NT2/D1 (cell line): ENCODE measurements around the gene MMD.
A peak's percentile ranks its signal among the peaks of the same experiment; 100 is the strongest.
"Not testable (repeated sequence)": the region's sequence is repeated elsewhere in the genome, so short reads cannot be mapped to it uniquely, and the experiment has no call there.

Source experiments
- DNase-seq: peaks from one replicate; pipeline ENCODE4 v3.0.0-alpha.2; 2011; ENCODE audit warnings: low read depth, low spot score
- H3K27me3 ChIP-seq: 2 replicates; pipeline ENCODE4 v1.6.0; 2011; ENCODE audit warnings: mild to moderate bottlenecking; ENCODE audit not compliant: insufficient read length, insufficient read depth
- H3K36me3 ChIP-seq: 2 replicates; pipeline ENCODE4 v1.6.1; 2011; ENCODE audit warnings: mild to moderate bottlenecking, low read length, mixed read lengths; ENCODE audit not compliant: insufficient read depth, insufficient read length
- H3K4me1 ChIP-seq: 2 replicates; pipeline ENCODE4 v1.5.1; 2011; ENCODE audit not compliant: insufficient read depth, insufficient read length
- H3K4me3 ChIP-seq: 2 replicates; pipeline ENCODE4 v1.5.1; 2011; ENCODE audit warnings: low read depth; ENCODE audit not compliant: insufficient read length
- H3K9ac ChIP-seq: 2 replicates; pipeline ENCODE4 v1.6.0; 2011; ENCODE audit warnings: low read depth; ENCODE audit not compliant: insufficient read length
- H3K9me3 ChIP-seq: 2 replicates; pipeline ENCODE4 v1.5.1; 2011; ENCODE audit warnings: mild to moderate bottlenecking, low read length; ENCODE audit not compliant: insufficient read depth
- SUZ12 ChIP-seq: IDR thresholded peaks from 2 replicates; pipeline ENCODE4 v1.6.1; 2011; ENCODE audit not compliant: insufficient read length, insufficient read depth; ENCODE audit errors: extremely low read depth
- YY1 ChIP-seq: IDR thresholded peaks from 2 replicates; pipeline ENCODE4 v1.6.1; 2011; ENCODE audit not compliant: insufficient read length, insufficient read depth
- ZNF274 ChIP-seq: IDR thresholded peaks from 2 replicates; pipeline ENCODE4 v1.6.1; 2011; ENCODE audit warnings: mild to moderate bottlenecking, low read depth, low read length

The MMD gene, protein sequence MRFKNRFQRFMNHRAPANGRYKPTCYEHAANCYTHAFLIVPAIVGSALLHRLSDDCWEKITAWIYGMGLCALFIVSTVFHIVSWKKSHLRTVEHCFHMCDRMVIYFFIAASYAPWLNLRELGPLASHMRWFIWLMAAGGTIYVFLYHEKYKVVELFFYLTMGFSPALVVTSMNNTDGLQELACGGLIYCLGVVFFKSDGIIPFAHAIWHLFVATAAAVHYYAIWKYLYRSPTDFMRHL

DNA sequence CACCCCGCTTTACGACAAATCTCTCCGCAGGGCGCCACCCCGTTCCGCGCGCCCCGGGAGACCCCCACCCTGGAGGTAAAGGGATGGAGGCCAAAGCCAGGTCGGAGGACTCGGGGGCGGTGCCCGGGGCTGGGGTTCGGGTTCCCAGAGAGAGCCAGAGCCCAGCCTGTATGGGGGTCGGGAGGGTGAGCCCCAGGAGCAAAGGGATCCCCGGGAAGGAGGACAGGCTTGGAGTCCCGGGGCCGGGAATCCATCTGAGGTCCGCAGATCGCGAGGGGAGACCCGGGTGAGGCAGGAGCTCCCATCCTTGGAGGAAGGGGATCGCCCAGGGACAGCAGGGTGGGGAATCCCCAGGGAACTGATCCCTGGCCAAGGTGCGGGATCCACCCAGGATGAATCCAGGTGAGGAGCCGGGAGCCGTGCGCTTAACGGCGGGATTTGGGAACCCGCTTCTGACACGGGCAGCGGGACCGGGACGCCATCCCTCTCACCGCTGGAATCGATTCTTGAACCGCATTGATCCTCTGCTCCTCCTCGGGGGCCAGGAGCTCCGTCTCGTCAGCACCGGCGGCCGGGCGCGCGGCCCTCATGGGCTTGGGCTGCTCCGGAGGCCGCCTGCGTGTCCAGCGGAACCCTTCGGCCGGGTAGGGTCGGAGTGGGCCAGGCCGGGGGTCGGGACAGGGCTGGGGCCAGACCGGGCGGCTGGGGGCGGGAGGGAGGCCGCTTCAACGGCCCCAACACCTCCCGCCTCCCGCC lies at the start of gene MMD:
TSS of gene MMD (minus strand) at position 657 of the 756 bp plus-strand sequence. CDS start at position 517, 140 bp downstream.
- H3K9ac ChIP-seq = peak within 1 kb of the TSS; percentile 91
- TF ChIP-seq SUZ12 (no peak), YY1 (no peak), ZNF274 (no peak)
- H3K4me3 ChIP-seq = peak within 1 kb of the TSS; percentile 92
- H3K9me3 ChIP-seq = no peaks in the 10 kb centered on the region
- no peaks in the 10 kb centered on the region for H3K27me3 ChIP-seq
- H3K4me1 ChIP-seq = no peaks in the 10 kb centered on the region
- no peak for DNase-seq
- peaks cover 8% of the 10 kb centered on the region for H3K36me3 ChIP-seq

DNA sequence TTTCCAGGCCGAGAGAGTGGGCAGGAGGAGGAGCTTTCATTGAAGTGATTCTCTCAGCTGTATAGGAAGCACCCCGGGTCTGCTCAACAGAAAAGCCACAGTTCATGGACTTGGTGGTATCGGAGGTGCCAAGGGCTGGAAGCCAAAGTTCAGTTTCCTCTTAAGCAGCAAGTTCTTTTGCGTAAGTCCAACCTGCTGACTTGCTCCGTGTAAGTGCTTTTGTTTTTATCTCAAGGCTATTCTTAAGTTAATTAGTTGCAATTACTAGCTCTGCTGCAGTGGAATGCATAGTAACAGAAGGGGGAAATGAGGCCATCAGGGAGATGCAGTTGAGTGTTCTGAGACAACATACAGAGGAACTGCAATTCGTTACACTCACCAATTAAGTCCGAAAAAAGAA lies 45.0 kb upstream of the MMD start:
- TF ChIP-seq SUZ12 (no peak), ZNF274 (no peak), YY1 (no peak)
- no peaks in the 10 kb centered on the region for H3K36me3 ChIP-seq
- no peak overlapping the region for H3K4me3 ChIP-seq

DNA sequence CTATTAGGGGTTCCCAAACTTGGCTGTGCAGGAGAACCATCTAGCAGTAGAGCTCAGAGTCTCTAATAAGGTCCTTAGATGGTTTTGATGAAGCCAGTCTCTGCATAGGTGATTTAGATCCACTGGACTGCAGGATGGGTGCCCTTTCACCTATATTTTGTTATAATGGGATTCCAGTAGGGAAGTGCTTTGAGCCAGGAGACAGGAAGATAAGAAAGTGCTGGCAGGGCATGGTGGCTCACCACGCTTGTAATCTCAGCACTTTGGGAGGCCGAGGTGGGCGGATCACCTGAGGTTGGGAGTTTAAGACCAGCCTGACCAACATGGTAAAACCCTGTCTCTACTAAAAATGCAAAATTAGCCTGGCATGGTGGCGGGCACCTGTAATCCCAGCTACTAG lies 44.1 kb upstream of the MMD start:
- peaks cover 32% of the 10 kb centered on the region; the same call in 1 of the 2 replicates for H3K9me3 ChIP-seq
- H3K36me3 ChIP-seq, H3K27me3 ChIP-seq, H3K9ac ChIP-seq, H3K4me3 ChIP-seq, H3K4me1 ChIP-seq, DNase-seq: not testable (repeated sequence)

More for the DNA sequence above, 45.0 kb upstream of the MMD start:
- H3K4me1 ChIP-seq = no peaks in the 10 kb centered on the region
- H3K9me3 ChIP-seq = peaks cover 32% of the 10 kb centered on the region; the same call in 1 of the 2 replicates
- peak; percentile 59 for DNase-seq
- H3K9ac ChIP-seq = no peak overlapping the region
- H3K27me3 ChIP-seq = no peaks in the 10 kb centered on the region

DNA sequence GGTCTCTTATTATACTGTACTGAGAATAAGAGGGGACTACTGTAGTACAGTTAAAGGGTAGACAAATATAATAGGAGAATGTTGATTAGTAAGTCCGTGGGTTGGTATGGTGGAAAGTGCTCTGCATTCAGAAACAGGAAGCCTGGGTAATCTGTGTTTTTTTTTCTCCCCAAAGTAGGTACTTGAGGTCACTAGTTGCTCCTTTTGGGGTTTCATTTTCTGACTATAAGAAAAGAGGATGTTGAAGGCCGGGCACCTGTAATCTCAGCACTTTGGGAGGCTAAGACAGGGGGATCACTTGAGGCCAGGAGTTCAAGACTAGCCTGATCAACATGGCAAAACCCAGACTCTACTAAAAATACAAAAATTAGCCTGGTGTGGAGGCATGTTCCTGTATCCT lies 42.0 kb upstream of the MMD start:
- TF ChIP-seq ZNF274 = no peak
- no peak for TF ChIP-seq YY1
- no peak for TF ChIP-seq SUZ12
- Histone ChIP-seq H3K36me3 (no peaks in the 10 kb centered on the region), H3K9ac (no peak overlapping the region), H3K9me3 (peaks cover 13% of the 10 kb centered on the region; the same call in 1 of the 2 replicates), H3K27me3 (no peaks in the 10 kb centered on the region), H3K4me1 (no peaks in the 10 kb centered on the region), H3K4me3 (no peak overlapping the region)
- DNase-seq = no peak

DNA sequence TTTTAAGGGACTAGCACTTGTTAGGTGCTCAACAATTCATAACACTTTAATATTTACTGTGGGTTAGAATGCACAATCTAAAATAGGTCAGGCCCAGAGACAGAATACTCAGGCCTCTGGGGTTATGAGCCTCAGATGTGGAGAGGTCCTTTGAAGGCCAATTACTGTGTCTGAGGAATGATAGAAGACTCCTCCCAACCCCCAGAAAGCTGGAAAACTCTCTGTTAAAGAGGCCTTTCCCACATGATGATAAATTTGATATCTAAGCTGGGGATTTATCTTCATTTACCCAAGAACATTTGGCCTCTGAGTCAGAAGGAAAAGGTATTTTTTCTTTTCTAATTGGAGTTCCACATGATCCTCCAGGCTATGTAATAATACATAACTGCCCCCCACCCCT lies 41.1 kb upstream of the MMD start:
- no peak overlapping the region for H3K4me3 ChIP-seq
- H3K9me3 ChIP-seq = peaks cover 4% of the 10 kb centered on the region; the same call in 1 of the 2 replicates
- no peak overlapping the region for H3K9ac ChIP-seq
- no peak for DNase-seq
- no peaks in the 10 kb centered on the region for H3K36me3 ChIP-seq
- H3K27me3 ChIP-seq = no peaks in the 10 kb centered on the region
- no peaks in the 10 kb centered on the region for H3K4me1 ChIP-seq
- no peak for TF ChIP-seq SUZ12
- TF ChIP-seq ZNF274 = no peak
- no peak for TF ChIP-seq YY1

DNA sequence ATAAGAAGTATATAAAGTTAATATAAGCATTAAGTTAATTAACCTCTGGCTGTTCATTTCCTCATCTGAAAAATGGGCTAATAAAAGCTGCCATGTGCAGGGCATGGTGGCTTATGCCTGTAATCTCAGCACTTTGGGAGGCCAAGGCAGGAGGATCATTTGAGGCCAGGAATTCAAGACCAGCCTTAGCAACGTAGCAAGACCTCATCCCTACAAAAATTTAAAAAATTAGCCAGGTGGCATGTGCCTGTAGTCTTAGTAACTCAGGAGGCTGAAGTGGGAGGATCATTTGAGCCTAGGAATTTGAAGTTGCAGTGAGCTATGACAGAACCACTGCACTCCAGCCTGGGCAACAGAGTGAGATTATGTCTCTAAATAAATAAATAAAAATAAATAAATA lies 40.6 kb upstream of the MMD start:
- no peaks in the 10 kb centered on the region for H3K36me3 ChIP-seq
- no peak overlapping the region for H3K4me3 ChIP-seq
- H3K9me3 ChIP-seq = no peaks in the 10 kb centered on the region
- no peaks in the 10 kb centered on the region for H3K4me1 ChIP-seq
- no peak for DNase-seq
- TF ChIP-seq ZNF274 = no peak
- TF ChIP-seq YY1 = no peak
- no peak for TF ChIP-seq SUZ12
- no peak overlapping the region for H3K9ac ChIP-seq
- H3K27me3 ChIP-seq = no peaks in the 10 kb centered on the region

DNA sequence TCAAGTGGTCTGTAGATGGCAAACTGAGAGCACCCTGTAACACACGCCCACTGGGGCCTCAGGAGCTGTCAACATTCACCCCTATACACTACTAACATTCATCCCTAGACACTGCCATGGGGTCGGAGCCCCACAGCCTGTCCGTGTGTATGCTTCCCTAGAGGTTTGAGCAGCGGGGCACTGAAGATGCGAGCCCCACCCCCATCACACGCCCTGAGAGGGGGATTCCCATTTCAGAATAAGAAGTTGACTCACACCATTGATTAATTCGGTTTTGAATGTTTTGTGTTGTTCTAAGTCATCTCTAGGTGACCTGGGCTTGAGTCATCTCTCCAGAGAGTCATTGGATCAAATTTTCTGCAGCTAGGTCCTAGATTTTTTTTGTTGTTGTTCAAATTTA lies 37.3 kb upstream of the MMD start:
- H3K4me3 ChIP-seq = no peak overlapping the region
- DNase-seq = no peak
- no peaks in the 10 kb centered on the region for H3K9me3 ChIP-seq
- no peaks in the 10 kb centered on the region for H3K4me1 ChIP-seq
- H3K9ac ChIP-seq = no peak overlapping the region
- H3K36me3 ChIP-seq = no peaks in the 10 kb centered on the region
- no peaks in the 10 kb centered on the region for H3K27me3 ChIP-seq
- TF ChIP-seq SUZ12 (no peak), YY1 (no peak), ZNF274 (no peak)
